ENCODE measurements around the gene TXNDC17.

GRCh38 chr17:6666557-6666956 is 25.7 kb downstream of the TXNDC17 start:
- no peak for TF ChIP-seq CTCF (conservative IDR thresholded peaks at IDR 0.05; ENCODE audit: low read depth, low read length)
- TF ChIP-seq POLR2A (IDR thresholded peaks at IDR 0.05; ENCODE audit: low read depth, low read length), result no peak
- TF ChIP-seq RFX5 (IDR thresholded peaks at IDR 0.05; ENCODE audit: low read depth, low read length), result no peak
- TF ChIP-seq USF2 (IDR thresholded peaks at IDR 0.05; ENCODE audit: low read depth, low read length), result no peak

Measured in IMR-90 (cell line).